SJCRH30 (cell line): ENCODE data around the gene DMC1. TPM values are rescaled to one million over a fixed set of nuclear protein-coding genes. Genes with fewer than 3 reads are reported as not detected.

Experiments
- DNase-seq, 2 experiments: peaks; one replicate each; pipeline ENCODE4 v3.0.0-alpha.2; 2015 to 2020
- H3K27ac ChIP-seq: fragments of 250-450 bp; sonication (Bioruptor Pico); 2 replicates; pipeline ENCODE4 v1.5.1; 2020; ENCODE audit warnings: mild to moderate bottlenecking, moderate library complexity
- H3K27me3 ChIP-seq: fragments of 250-450 bp; sonication (Bioruptor Pico); 2 replicates; pipeline ENCODE4 v1.5.1; 2020; ENCODE audit warnings: mild to moderate bottlenecking, moderate library complexity
- H3K36me3 ChIP-seq: fragments of 250-450 bp; sonication (Bioruptor Pico); 2 replicates; pipeline ENCODE4 v1.5.1; 2020; ENCODE audit warnings: mild to moderate bottlenecking, moderate library complexity
- H3K4me1 ChIP-seq: fragments of 250-450 bp; sonication (Bioruptor Pico); 2 replicates; pipeline ENCODE4 v1.5.1; 2020; ENCODE audit warnings: mild to moderate bottlenecking, moderate library complexity
- H3K4me3 ChIP-seq: fragments of 250-450 bp; sonication (Bioruptor Pico); 2 replicates; pipeline ENCODE4 v1.5.1; 2020; ENCODE audit warnings: mild to moderate bottlenecking, moderate library complexity
- H3K9me3 ChIP-seq: fragments of 250-450 bp; sonication (Bioruptor Pico); replicated peaks from 2 replicates; pipeline ENCODE4 v1.5.1; 2020; ENCODE audit warnings: mild to moderate bottlenecking, moderate library complexity
- total RNA-seq: library from RNA; depleted of rRNA; stranded (reverse); fragments of >200 nt; shearing (Covaris generic); gene quantifications from 2 replicates; pipeline ENCODE4 v1.2.3, GENCODE V29; 2014

Gene DMC1
- total RNA-seq, 1 experiment from 2014 or later, result not detected

DNA sequence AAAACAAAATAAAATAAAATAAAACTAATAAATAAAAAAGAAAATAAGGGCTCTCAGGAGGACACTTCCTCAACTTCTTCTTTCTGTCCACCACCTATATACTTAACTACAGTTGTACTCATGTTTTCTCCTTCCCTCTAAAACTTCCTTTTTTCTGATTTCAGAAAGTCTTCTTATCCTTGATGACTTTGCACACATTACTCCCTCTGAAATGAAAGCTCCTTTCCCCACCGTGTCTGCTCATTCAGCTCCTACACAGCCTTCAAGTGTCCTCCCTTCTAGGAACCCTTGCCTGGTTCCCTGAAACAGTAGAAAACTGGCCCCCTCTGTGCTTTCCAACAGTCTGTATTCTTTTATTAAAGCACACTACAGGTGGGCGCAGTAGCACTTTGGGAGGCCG, 45.6 kb downstream of the DMC1 start:
- DNase-seq, result no peak
- Histone ChIP-seq H3K27me3 (no peaks in the 10 kb centered on the region), H3K4me3 (no peak overlapping the region), H3K4me1 (no peaks in the 10 kb centered on the region), H3K27ac (no peak overlapping the region), H3K36me3 (no peaks in the 10 kb centered on the region), H3K9me3 (no peaks in the 10 kb centered on the region)

DNA sequence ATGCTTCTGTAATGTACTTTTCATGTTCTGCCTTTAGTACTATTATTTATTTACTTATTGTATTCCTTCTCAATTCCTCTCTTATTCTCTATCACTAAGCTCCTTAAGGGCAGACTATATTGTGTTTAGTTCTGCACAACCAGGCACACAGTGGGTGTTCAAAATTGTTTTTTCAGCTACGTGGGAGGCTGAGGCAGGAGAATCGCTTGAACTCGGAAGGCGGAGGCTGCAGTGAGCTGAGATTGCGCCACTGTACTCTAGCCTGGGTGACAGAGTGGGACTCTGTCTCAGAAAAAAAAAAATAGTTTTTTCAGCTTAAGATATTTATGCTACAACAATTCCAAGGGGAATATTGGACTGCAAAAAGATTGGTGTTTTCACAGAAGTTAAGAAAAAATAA, 46.5 kb downstream of the DMC1 start:
- Histone ChIP-seq H3K4me3 (no peak overlapping the region), H3K9me3 (no peaks in the 10 kb centered on the region), H3K27me3 (no peaks in the 10 kb centered on the region), H3K27ac (no peak overlapping the region), H3K4me1 (no peaks in the 10 kb centered on the region), H3K36me3 (no peaks in the 10 kb centered on the region)
- DNase-seq, result no peak

DNA sequence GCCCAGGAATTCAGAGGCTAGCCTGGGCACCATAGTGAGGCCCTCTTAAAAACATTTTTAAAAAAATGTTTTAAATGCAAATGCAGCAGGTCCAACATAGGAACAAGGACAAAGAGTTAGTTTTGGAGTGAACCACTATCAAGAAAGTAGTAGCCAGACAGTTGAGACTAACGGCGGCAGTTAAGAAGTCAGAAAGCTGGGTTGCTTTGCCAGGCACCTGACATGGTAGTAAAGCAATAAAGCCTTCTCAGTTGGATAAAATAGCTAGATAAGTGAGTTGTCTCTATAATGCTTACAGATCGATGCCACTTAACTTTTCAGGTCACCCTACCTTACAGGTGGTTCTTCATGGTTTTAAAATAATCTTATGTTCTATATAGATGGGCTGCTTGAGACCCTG, 47.0 kb downstream of the DMC1 start:
- Histone ChIP-seq H3K4me3 (no peak overlapping the region), H3K27me3 (no peaks in the 10 kb centered on the region), H3K9me3 (no peaks in the 10 kb centered on the region), H3K36me3 (no peaks in the 10 kb centered on the region), H3K27ac (no peak overlapping the region), H3K4me1 (no peaks in the 10 kb centered on the region)
- no peak for DNase-seq

DNA sequence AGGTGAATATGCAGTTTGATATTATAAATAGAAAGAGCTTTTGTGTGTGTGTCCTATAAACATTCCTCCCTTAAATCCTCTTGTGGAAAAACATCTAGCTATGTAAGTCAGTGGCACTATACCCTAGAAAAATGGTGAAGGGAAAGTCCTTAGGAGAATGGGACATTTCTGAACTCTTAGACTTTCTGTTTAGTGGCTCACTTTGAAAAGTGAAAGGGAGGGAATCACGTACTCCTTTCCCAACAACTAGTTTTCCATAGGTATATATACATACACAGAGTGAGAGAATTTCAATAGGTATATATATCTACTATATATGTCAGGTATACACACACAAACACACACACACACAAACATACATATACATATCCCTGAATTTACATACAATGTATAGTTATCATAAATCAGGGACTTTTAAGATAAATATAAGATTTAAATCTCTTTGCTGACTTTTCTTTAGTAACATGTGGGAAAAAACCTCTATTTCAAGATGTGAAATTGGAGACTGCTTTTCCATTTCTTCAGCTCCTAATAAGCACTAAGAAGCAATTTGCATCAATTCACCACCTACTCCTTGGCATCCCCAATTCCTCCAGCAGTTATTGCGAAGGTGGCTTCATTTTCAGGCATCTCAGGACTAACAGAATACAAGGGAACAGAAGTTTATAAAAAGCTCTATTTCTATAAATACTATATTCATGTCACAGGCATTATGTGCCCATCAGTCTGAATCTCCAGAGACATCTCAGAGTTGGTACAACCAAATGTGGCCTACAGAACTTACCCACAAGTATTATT, 50.3 kb downstream of the DMC1 start:
- Histone ChIP-seq H3K4me3 (no peak overlapping the region), H3K27ac (no peak overlapping the region), H3K27me3 (no peaks in the 10 kb centered on the region), H3K4me1 (no peaks in the 10 kb centered on the region), H3K36me3 (no peaks in the 10 kb centered on the region), H3K9me3 (no peaks in the 10 kb centered on the region)
- DNase-seq, result no peak

DNA sequence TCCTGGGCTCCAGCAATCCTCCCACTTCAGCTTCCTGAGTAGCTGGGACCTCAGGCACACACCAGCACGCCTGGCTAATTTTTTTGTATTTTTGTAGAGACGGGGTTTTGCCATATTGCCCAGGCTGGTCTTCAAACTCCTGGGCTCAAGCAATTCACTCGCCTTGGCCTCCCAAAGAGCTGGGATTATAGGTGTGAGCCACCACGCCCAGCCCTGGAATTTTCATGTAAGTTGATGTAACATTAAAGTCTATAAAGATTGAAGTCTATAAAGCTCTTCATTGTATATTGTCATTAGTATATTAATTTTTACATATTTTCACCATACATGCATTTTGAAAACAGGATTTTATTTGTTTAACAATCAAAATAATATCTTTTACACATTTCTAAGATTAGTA, 51.4 kb downstream of the DMC1 start:
- Histone ChIP-seq H3K27ac (no peak overlapping the region), H3K4me3 (no peak overlapping the region), H3K27me3 (no peaks in the 10 kb centered on the region), H3K36me3 (no peaks in the 10 kb centered on the region), H3K4me1 (no peaks in the 10 kb centered on the region), H3K9me3 (no peaks in the 10 kb centered on the region)
- no peak for DNase-seq

DNA sequence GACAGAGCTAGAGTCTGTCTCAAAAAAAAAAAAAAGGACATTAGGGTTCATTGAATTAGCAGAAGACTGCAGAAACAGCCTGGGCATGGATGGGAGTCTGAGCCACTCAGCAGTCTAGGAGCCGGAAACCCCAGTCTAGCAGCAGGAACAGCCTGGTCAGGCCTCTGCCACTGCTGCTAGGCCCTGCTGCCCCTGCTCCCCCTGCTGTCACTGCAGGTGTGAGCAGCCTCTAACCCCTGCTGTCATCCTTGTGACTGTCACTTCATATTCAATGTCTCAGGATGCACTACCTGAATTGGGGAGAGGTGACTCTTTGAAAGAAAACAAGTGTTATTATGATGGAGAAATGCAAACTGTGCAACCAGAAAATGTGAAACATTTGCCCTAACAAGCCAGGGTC, 56.9 kb downstream of the DMC1 start:
- Histone ChIP-seq H3K4me1 (no peaks in the 10 kb centered on the region), H3K4me3 (no peak overlapping the region), H3K27me3 (no peaks in the 10 kb centered on the region), H3K9me3 (no peaks in the 10 kb centered on the region), H3K36me3 (no peaks in the 10 kb centered on the region), H3K27ac (no peak overlapping the region)
- no peak for DNase-seq

DNA sequence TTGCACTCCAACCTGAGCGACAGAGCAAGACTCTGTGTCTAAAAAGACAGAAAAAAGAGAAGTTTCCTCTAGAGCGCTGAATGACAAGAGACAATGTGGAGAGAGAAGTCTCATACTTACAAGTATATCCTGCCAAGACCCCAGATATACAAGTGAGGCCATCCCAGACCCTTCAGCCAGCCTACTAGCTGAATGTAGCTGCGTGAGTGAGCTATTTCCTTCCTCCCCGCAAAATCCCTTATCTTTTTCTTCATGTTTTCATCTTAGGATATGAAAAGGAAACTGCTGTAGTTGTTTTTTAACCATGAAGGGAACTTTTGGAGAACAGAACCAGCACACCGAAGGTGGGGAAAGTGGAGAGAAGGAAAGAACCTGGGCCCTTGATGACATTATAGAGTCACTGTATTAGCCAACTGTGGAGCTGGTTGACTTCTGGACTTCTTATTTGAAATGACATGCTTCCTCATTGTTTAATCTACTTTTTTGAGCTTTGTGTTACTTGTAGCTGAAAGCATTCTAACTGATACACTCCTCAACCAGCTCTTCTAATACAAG, 59.5 kb downstream of the DMC1 start:
- DNase-seq, result no peak
- H3K9me3 ChIP-seq, result no peaks in the 10 kb centered on the region
- no peaks in the 10 kb centered on the region; the same call in 1 of the 2 replicates for H3K4me1 ChIP-seq
- no peaks in the 10 kb centered on the region for H3K27me3 ChIP-seq
- H3K4me3 ChIP-seq, result no peak overlapping the region
- H3K36me3 ChIP-seq, result no peaks in the 10 kb centered on the region
- H3K27ac ChIP-seq, result no peak overlapping the region

DNA sequence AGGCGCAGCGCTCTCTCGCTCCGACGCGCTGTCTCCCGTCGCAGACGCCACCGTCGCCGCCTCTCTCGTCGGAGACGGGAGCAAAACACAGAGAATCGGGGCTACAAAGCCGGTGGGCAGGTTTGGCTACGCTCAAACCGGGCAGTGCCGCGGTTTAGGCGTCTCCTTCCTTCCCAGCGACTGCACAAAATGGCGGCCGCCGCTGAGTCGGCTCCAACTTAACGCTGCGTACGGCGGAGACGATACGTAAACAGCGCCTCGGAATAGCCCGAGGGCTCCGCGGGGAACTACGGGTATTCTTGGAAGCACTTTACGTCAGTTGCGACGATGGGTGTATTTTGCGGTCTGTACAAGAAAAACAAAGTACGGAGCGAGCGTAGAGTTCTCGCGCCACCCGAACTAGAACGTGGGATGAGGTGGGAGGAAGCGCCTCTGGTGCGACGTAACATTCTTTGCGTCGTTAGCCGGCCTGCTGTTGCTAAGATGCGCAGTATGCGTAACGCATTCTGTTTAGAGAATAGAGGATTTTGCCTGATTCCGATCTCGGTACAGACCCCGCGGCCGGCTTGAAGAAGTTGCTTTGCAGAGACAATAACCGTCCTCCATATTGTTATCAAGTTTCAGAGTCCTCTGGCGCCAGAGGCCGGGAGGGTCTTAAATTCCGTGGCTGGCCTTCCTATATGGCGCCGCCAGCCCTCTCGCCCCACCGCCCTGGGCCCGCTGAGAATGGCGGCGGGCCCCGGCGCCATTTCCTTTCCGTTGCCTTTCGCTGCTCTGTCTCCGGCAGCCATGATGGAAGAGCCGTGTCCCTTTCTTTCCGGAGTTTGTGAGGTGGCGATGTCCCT, 63.6 kb downstream of the DMC1 start, which contains the start of gene DDX17:
Gene DDX17 (minus strand): TSS at position 194 of the 845 bp plus-strand sequence.
- peak; percentile 89 to 96 for DNase-seq
- Histone ChIP-seq H3K4me1 (peaks cover 2% of the 10 kb centered on the region; the same call in 1 of the 2 replicates), H3K9me3 (no peaks in the 10 kb centered on the region), H3K27ac (peak within 1 kb of the TSS; percentile 99), H3K36me3 (peaks cover 37% of the 10 kb centered on the region), H3K27me3 (no peaks in the 10 kb centered on the region), H3K4me3 (peak within 1 kb of the TSS; percentile 99)

DNA sequence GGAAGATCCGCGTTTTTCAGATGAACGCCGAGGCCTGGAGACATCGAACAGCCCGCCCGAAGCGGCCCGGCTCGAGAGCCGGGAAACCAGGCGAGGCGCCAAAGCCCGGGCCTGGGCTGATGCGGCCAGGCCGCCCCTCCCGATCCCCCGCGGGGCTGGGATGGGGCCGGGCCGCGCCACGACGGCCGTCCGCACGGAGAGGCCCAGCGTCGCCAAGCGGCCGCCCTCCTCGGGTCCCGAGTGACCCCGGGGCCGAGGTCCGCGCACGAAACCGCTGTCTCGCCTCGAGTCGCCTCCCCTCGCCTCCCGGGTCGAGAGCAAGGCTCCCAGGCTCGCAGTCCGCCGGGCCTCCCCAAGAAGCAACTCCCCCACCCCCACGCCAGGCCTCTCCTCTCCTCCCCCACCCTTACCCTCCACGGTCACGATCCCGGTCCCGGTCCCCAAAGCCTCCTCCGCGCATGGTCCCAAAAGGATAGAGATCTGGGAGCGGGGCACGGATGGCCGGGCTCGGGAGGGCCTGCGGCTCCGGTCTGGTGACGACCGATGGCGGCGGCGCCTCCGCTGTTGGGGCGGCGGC, 64.4 kb downstream of the DMC1 start:
- Histone ChIP-seq H3K9me3 (no peaks in the 10 kb centered on the region), H3K4me3 (peak overlapping the region; percentile 99), H3K4me1 (peaks cover 2% of the 10 kb centered on the region; the same call in 1 of the 2 replicates), H3K27me3 (no peaks in the 10 kb centered on the region), H3K27ac (peak overlapping the region; percentile 99), H3K36me3 (peaks cover 42% of the 10 kb centered on the region)
- DNase-seq, result peak; percentile 36 to 47

DNA sequence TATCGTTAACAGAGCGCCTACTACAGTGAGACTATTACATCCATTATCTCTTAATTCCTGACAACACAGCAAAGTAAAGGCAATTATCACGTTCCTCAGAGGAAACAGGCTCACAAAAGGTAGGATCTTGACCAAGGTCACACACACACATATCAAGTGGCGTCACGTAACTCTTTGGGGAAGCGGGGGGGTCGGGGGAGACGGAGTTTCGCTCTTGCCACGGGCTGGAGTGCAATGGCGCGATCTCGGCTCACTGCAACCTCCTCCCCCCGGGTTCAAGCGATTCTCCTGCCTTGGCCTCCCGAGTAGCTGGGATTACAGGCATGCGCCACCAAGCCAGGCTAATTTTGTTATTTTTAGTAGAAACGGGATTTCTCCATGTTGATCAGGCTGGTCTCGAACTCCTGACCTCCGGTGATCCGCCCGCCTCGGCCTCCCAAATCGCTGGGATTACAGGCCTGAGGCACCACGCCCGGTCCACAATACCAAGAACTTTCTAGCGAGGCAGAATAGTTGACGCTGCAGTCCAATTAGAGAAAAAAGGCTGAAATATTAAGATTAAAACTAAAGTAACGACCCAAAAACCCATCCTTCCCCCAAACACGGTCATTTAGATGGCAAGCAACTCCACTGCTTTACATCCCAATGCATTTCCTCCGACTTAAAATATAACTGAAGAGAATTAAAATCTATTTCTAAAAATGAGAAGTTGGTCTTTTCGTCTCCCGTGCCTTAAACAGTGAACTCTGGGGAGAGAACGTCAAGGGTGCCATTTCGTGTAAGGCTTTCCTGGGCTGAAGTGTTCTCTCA, 65.0 kb downstream of the DMC1 start:
- DNase-seq, result peak; percentile 27 to 40
- no peaks in the 10 kb centered on the region for H3K9me3 ChIP-seq
- H3K27ac ChIP-seq, result peak overlapping the region; percentile 99
- no peaks in the 10 kb centered on the region for H3K27me3 ChIP-seq
- peak overlapping the region; percentile 99 for H3K4me3 ChIP-seq
- H3K36me3 ChIP-seq, result peaks cover 48% of the 10 kb centered on the region
- peaks cover 2% of the 10 kb centered on the region; the same call in 1 of the 2 replicates for H3K4me1 ChIP-seq

DNA sequence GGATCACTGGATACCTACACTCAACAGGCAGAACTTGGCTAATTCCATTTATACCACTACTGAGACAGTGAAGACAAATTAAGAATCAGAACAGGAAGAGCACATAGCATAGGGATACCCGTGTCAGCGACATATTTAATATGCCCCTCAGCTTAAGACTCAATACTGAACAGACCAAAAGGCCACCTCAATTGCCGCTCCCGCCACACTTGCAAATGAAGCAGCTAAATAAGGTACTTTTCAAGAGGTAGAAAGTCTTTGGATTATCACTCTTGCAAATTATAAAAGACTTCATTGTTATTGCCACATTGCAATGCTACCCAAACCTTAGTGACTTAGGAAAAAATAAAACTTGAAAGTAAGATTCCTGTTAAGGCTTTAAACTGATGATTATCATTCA, 67.0 kb downstream of the DMC1 start:
- DNase-seq, result no peak
- H3K4me3 ChIP-seq, result no peak overlapping the region
- peaks cover 67% of the 10 kb centered on the region for H3K36me3 ChIP-seq
- H3K4me1 ChIP-seq, result peaks cover 2% of the 10 kb centered on the region; the same call in 1 of the 2 replicates
- H3K27ac ChIP-seq, result no peak overlapping the region
- H3K27me3 ChIP-seq, result no peaks in the 10 kb centered on the region
- H3K9me3 ChIP-seq, result no peaks in the 10 kb centered on the region

DNA sequence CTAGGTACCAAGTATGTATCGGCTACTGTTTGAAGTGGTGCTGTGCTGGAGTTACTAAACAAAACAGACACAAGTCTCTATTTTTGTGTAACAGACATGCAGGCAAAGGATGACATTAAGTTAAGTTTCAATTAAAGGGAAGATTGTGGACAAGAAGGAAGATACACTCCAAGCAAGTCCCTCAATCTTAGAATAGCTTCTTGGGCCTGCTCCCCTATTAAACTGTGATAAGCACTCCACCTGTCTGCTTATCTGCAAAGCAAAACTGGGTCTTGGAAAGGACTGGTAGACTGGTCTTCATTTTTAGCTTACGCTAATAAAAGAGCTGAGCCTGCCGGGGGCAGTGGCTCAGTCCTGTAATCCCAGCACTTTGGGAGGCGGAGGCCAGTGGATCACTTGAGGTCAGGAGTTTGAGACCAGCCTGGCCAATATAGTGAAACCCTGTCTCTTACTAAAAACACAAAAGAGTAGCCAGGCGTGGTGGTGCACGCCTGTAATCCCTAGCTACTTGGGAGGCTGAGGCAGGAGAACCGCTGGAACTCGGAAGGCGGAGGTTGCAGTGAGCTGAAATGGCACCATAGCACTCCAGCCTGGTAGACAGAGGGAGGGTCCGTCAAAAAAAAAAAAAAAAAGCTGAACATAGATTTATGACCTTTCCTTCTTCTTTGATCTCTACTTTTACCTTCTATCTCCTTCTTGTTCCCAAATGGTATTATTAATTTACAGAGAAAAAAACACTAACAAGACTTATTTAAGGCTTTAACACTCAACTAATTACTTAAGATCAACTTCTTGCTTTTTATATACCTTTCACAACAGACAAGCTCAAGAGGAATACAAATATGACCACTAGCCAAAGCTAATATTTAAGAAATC, 67.9 kb downstream of the DMC1 start:
- DNase-seq, result no peak
- Histone ChIP-seq H3K27me3 (no peaks in the 10 kb centered on the region), H3K27ac (no peak overlapping the region), H3K36me3 (peaks cover 75% of the 10 kb centered on the region), H3K9me3 (no peaks in the 10 kb centered on the region), H3K4me1 (peaks cover 2% of the 10 kb centered on the region; the same call in 1 of the 2 replicates), H3K4me3 (no peak overlapping the region)

DNA sequence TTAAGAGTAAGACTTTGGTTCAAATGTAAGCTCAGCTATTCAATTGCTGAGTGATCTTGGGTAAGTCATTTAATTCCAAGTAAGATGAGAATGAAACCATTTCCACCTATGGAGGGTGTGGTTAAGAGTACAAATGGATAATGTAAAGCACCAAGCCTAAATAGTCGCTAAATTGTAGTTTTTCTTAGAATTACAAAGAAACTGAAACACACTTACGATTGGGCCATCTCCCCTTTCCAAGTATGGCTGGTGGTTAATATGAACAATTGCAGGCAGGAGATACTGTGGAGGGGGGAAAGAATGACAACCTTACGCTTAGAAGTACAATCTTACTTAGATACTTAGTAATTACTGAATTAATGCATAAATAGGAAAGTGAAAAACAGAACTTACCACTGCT, 72.1 kb downstream of the DMC1 start:
- Histone ChIP-seq H3K4me1 (no peaks in the 10 kb centered on the region), H3K27ac (no peak overlapping the region), H3K4me3 (no peak overlapping the region), H3K27me3 (no peaks in the 10 kb centered on the region), H3K36me3 (peaks cover 90% of the 10 kb centered on the region), H3K9me3 (no peaks in the 10 kb centered on the region)
- DNase-seq, result no peak
